HCT116 (cell line): Measurements from ENCODE around the gene COL23A1. TPM values are rescaled to one million over a fixed set of nuclear protein-coding genes. Genes with fewer than 3 reads are reported as not detected.

Experiments
- ATAC-seq: fragments of 200-7000 bp; cut with Tn5 transposase; 2 replicates; pipeline ENCODE4 v1.9.1; 2020; ENCODE audit warnings: mild to moderate bottlenecking, moderate library complexity
- BruUV-seq: library from RNA; stranded (reverse); fragments of 400-500 nt; replicated peaks from 2 replicates; lab custom pipeline; 2021; lab: Mats Ljungman, UMichigan
- CTCF ChIA-PET: fragments of 300-600 bp; sonication (Branson Sonifier 250); formaldehyde crosslinking; loops from one replicate; lab custom pipeline; 2021; ENCODE audit warnings: antibody characterized with exemption; lab: Charles Lee
- POLR2A ChIA-PET: fragments of 300-600, 350-600 bp; sonication (Branson Sonifier 250); formaldehyde crosslinking; loops from one replicate; lab custom pipeline; 2021; ENCODE audit warnings: antibody characterized with exemption; lab: Charles Lee
- RAD21 ChIA-PET, 2 experiments: fragments of 300-600 bp; sonication (Branson Sonifier 250); formaldehyde crosslinking; loops; one replicate each; lab custom pipeline; 2023; ENCODE audit warnings: low total read pairs in 2 of 2; ENCODE audit not compliant: uncharacterized antibody in 2 of 2, unreplicated experiment in 2 of 2, low non-redundant PET in 1 of 2; lab: Charles Lee
- DNase-seq: peaks from one replicate; pipeline ENCODE4 v3.0.0-alpha.2; 2010; ENCODE audit warnings: low read depth, low spot score
- H2AFZ ChIP-seq: fragments of 200-600 bp; shearing (Covaris generic), sonication (generic); 2 replicates; pipeline ENCODE4 v1.6.1; 2017; ENCODE audit warnings: low read depth, mixed run types, mixed read lengths, antibody characterized with exemption, low read length; ENCODE audit not compliant: poor library complexity, severe bottlenecking
- H3K27ac ChIP-seq: 2 replicates; pipeline ENCODE4 v1.5.1; 2012; ENCODE audit warnings: low read depth, low read length
- H3K27me3 ChIP-seq: fragments of 200-600 bp; sonication (generic); 2 replicates; pipeline ENCODE4 v1.6.1; 2016; ENCODE audit warnings: mixed run types, low read length, mixed read lengths; ENCODE audit not compliant: insufficient read depth
- H3K36me3 ChIP-seq, 2 experiments: fragments of 200-500 bp in 1 of 2; fragments of 200-600 bp in 1 of 2; sonication (Bioruptor generic) in 1 of 2; sonication (generic) in 1 of 2; 2 replicates each; pipeline versions ENCODE4 v1.5.1 to v1.6.1; 2014 to 2016; ENCODE audit warnings: low read length in 2 of 2, inconsistent platforms in 1 of 2, mixed read lengths in 1 of 2, mixed run types in 1 of 2; ENCODE audit not compliant: insufficient read depth in 2 of 2, control insufficient read depth in 1 of 2
- H3K4me1 ChIP-seq, 2 experiments: fragments of 200-600 bp in 1 of 2; sonication (generic) in 1 of 2; 2 replicates each; pipeline versions ENCODE4 v1.5.1 to v1.6.1; 2012 to 2017; ENCODE audit warnings: low read length in 2 of 2, inconsistent platforms in 1 of 2, mild to moderate bottlenecking in 1 of 2, mixed read lengths in 1 of 2, mixed run types in 1 of 2, moderate library complexity in 1 of 2; ENCODE audit not compliant: insufficient read depth in 2 of 2, control insufficient read depth in 1 of 2
- H3K4me2 ChIP-seq: fragments of 200-600 bp; sonication (generic); 2 replicates; pipeline ENCODE4 v1.6.1; 2017; ENCODE audit warnings: mixed run types, low read length, mixed read lengths
- H3K4me3 ChIP-seq, 2 experiments: fragments of 200-600 bp in 1 of 2; sonication (generic) in 1 of 2; replicated peaks in 1 of 2; 2 replicates each; pipeline ENCODE4 v1.5.1; 2011 to 2016; ENCODE audit warnings: low read length in 2 of 2, control low read depth in 1 of 2, low read depth in 1 of 2, mild to moderate bottlenecking in 1 of 2, mixed read lengths in 1 of 2, mixed run types in 1 of 2
- H3K79me2 ChIP-seq: fragments of 200-600 bp; sonication (generic); 2 replicates; pipeline ENCODE4 v1.6.1; 2017; ENCODE audit warnings: mild to moderate bottlenecking, mixed run types, low read length, moderate library complexity, mixed read lengths; ENCODE audit not compliant: insufficient read depth
- H3K9ac ChIP-seq: fragments of 200-600 bp; sonication (generic); 2 replicates; pipeline ENCODE4 v1.6.1; 2016; ENCODE audit warnings: low read length, mixed read lengths
- H3K9me2 ChIP-seq: fragments of 200-600 bp; sonication (generic), shearing (Covaris generic); 2 replicates; pipeline ENCODE4 v1.6.1; 2017; ENCODE audit warnings: mixed run types, mild to moderate bottlenecking, moderate library complexity; ENCODE audit not compliant: insufficient read depth
- H3K9me3 ChIP-seq, 2 experiments: fragments of 200-500 bp in 1 of 2; fragments of 200-600 bp in 1 of 2; sonication (Bioruptor generic) in 1 of 2; sonication (generic) in 1 of 2; 2 replicates each; pipeline ENCODE4 v1.6.1; 2014 to 2017; ENCODE audit warnings: low read length in 2 of 2, mixed read lengths in 2 of 2, inconsistent platforms in 1 of 2, low read depth in 1 of 2, mild to moderate bottlenecking in 1 of 2, mixed run types in 1 of 2, moderate library complexity in 1 of 2; ENCODE audit not compliant: control insufficient read depth in 1 of 2, insufficient read depth in 1 of 2
- H4K20me1 ChIP-seq: fragments of 200-600 bp; sonication (generic), shearing (Covaris generic); 2 replicates; pipeline ENCODE4 v1.6.1; 2017; ENCODE audit warnings: mixed run types, mild to moderate bottlenecking, moderate library complexity; ENCODE audit not compliant: insufficient read depth
- CBX3 ChIP-seq: IDR thresholded peaks from 2 replicates; pipeline ENCODE4 v1.6.1; 2012; ENCODE audit warnings: low read depth
- CEBPB ChIP-seq: IDR thresholded peaks from 2 replicates; pipeline ENCODE4 v1.6.1; 2012; ENCODE audit warnings: low read depth
- EGR1 ChIP-seq: IDR thresholded peaks from 2 replicates; pipeline ENCODE4 v1.6.1; 2012; ENCODE audit warnings: low read depth
- ELF1 ChIP-seq: IDR thresholded peaks from 2 replicates; pipeline ENCODE4 v1.6.1; 2012; ENCODE audit warnings: low read depth, borderline replicate concordance
- EZH2 ChIP-seq: fragments of 200-600 bp; sonication (generic); IDR thresholded peaks from 2 replicates; pipeline ENCODE4 v1.6.1; 2017; ENCODE audit warnings: antibody characterized with exemption, mixed run types
- EZH2phosphoT487 ChIP-seq: fragments of 200-600 bp; IDR thresholded peaks from 2 replicates; pipeline ENCODE4 v1.6.1; 2018; ENCODE audit warnings: antibody characterized with exemption, borderline replicate concordance
- FOSL1 ChIP-seq: IDR thresholded peaks from 2 replicates; pipeline ENCODE4 v1.6.1; 2012; ENCODE audit warnings: low read depth
- JUND ChIP-seq: IDR thresholded peaks from 2 replicates; pipeline ENCODE4 v1.6.1; 2012
- POLR2AphosphoS5 ChIP-seq: IDR thresholded peaks from 2 replicates; pipeline ENCODE4 v1.6.1; 2011; ENCODE audit warnings: mild to moderate bottlenecking, low read depth, low read length, moderate library complexity
- RAD21 ChIP-seq: IDR thresholded peaks from 2 replicates; pipeline ENCODE4 v1.6.1; 2012; ENCODE audit warnings: low read depth, mild to moderate bottlenecking
- SIN3A ChIP-seq: IDR thresholded peaks from 2 replicates; pipeline ENCODE4 v1.6.1; 2012; ENCODE audit warnings: low read depth
- SRF ChIP-seq: IDR thresholded peaks from 2 replicates; pipeline ENCODE4 v1.6.1; 2012; ENCODE audit warnings: low read depth
- TCF7L2 ChIP-seq: IDR thresholded peaks from 2 replicates; pipeline ENCODE4 v1.7.0; 2011; ENCODE audit warnings: borderline replicate concordance, inconsistent platforms; ENCODE audit not compliant: insufficient read depth, insufficient read length; ENCODE audit errors: extremely low read depth
- YY1 ChIP-seq: IDR thresholded peaks from 2 replicates; pipeline ENCODE4 v1.6.1; 2011; ENCODE audit warnings: low read length, low read depth, moderate library complexity, mild to moderate bottlenecking; ENCODE audit not compliant: insufficient replicate concordance; ENCODE audit errors: extremely low read depth
- ZFX ChIP-seq: fragments of 450-650 bp; IDR thresholded peaks from 2 replicates; pipeline ENCODE4 v1.6.1; 2017
- intact Hi-C: fragments of 100-400 bp; cut with micrococcal nuclease; formaldehyde crosslinking; loops from 2 replicates; pipeline ENCODE4 v1.10.0; 2022
- total RNA-seq: library from RNA; stranded (reverse); gene quantifications from one replicate; pipeline ENCODE4 v1.2.1, GENCODE V29; 2021; ENCODE audit not compliant: unreplicated experiment
- TF ChIP-seq, protein P1 (sequence below): IDR thresholded peaks from 2 replicates; pipeline ENCODE4 v1.6.1; 2011; ENCODE audit warnings: mild to moderate bottlenecking, low read length, moderate library complexity; ENCODE audit not compliant: insufficient replicate concordance; ENCODE audit errors: extremely low read depth
- TF ChIP-seq, protein P2 (sequence below): IDR thresholded peaks from 2 replicates; pipeline ENCODE4 v1.6.1; 2012

Gene COL23A1
- total RNA-seq, 1 experiment from 2014 or later = not detected

DNA sequence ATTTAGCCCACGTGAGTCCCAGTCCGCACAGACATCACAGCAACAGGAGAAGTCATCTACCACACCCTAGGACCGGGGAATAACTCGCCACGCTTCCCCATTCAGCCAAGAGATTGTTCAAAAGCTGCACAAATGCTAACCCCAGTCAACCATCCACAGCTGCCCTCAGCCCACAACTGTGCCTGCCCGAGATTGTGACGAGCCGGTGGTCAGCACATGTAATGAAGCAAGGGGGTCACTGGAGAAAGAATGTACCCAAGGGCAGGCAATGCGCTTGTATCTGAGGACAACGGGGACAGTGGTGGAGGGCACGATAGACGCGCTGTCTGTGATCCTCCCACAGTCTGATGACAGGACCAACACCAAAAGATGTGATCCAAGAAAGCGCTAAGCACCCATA is 67.8 kb downstream of the COL23A1 start:
- Histone ChIP-seq H3K4me2 (no peak overlapping the region), H3K79me2 (no peaks in the 10 kb centered on the region), H3K27ac (no peak overlapping the region), H3K27me3 (no peaks in the 10 kb centered on the region), H3K36me3 (no peaks in the 10 kb centered on the region), H3K4me1 (0 out of 4 replicates have a peak, but pooled peaks cover 0 to 3% of the 10 kb centered on the region in 2 experiments), H3K9me2 (no peaks in the 10 kb centered on the region), H3K4me3 (no peak overlapping the region), H3K9me3 (no peaks in the 10 kb centered on the region), H3K9ac (no peak overlapping the region), H4K20me1 (no peaks in the 10 kb centered on the region), H2AFZ (no peak overlapping the region)
- intact Hi-C loops = no loop called here
- ChIA-PET POLR2A (no interaction called here), RAD21 (no interaction called here), CTCF (no interaction called here)
- ATAC-seq (no peak), DNase-seq (no peak)
- TF ChIP-seq EZH2 (no peak), JUND (no peak), TCF7L2 (no peak), EZH2phosphoT487 (no peak), YY1 (no peak)
- TF ChIP-seq, protein P1, sequence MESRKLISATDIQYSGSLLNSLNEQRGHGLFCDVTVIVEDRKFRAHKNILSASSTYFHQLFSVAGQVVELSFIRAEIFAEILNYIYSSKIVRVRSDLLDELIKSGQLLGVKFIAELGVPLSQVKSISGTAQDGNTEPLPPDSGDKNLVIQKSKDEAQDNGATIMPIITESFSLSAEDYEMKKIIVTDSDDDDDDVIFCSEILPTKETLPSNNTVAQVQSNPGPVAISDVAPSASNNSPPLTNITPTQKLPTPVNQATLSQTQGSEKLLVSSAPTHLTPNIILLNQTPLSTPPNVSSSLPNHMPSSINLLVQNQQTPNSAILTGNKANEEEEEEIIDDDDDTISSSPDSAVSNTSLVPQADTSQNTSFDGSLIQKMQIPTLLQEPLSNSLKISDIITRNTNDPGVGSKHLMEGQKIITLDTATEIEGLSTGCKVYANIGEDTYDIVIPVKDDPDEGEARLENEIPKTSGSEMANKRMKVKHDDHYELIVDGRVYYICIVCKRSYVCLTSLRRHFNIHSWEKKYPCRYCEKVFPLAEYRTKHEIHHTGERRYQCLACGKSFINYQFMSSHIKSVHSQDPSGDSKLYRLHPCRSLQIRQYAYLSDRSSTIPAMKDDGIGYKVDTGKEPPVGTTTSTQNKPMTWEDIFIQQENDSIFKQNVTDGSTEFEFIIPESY = no peak
- BruUV-seq = no TSS peak

DNA sequence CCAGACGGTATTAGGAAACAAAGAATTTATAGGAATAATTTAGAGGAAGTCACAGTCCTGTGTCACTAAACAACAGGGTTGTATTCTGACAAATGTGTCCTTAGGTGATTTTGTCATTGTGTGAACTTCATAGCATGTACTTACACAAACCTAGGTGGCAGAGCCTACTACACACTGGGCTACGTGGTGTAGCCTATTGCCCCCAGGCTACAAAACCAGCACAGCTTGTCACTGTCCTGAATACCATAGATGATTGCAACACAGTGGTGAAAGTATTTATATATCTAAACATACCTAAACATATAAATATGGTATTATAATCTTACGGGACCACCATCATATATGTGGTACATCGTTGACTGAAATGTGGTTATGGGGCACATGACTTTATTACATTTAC is 69.3 kb downstream of the COL23A1 start:
- Histone ChIP-seq H3K9me3 (no peaks in the 10 kb centered on the region), H3K9ac (no peak overlapping the region), H2AFZ (no peak overlapping the region), H3K36me3 (no peaks in the 10 kb centered on the region), H3K4me3 (no peak overlapping the region), H4K20me1 (no peaks in the 10 kb centered on the region), H3K27ac (no peak overlapping the region), H3K79me2 (no peaks in the 10 kb centered on the region), H3K4me2 (no peak overlapping the region), H3K27me3 (no peaks in the 10 kb centered on the region), H3K9me2 (no peaks in the 10 kb centered on the region), H3K4me1 (no peaks in the 10 kb centered on the region)
- ATAC-seq (no peak), DNase-seq (no peak)
- intact Hi-C loops = no loop called here
- no peak for TF ChIP-seq EGR1
- TF ChIP-seq SRF = no peak
- TF ChIP-seq EZH2phosphoT487 = no peak
- no peak for TF ChIP-seq FOSL1
- no peak for TF ChIP-seq SIN3A
- TF ChIP-seq ELF1 = no peak
- no peak for TF ChIP-seq JUND
- no peak for TF ChIP-seq RAD21
- TF ChIP-seq CBX3 = no peak
- no peak for TF ChIP-seq EZH2
- TF ChIP-seq, protein P1 = no peak
- no peak for TF ChIP-seq TCF7L2
- no peak for TF ChIP-seq ZFX
- no peak for TF ChIP-seq CEBPB
- TF ChIP-seq YY1 = no peak
- TF ChIP-seq, protein P2, sequence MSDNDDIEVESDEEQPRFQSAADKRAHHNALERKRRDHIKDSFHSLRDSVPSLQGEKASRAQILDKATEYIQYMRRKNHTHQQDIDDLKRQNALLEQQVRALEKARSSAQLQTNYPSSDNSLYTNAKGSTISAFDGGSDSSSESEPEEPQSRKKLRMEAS = no peak
- no peak for TF ChIP-seq POLR2AphosphoS5
- ChIA-PET RAD21 (no interaction called here), POLR2A (no interaction called here), CTCF (no interaction called here)
- BruUV-seq = no TSS peak
